SK-N-SH (cell line): ENCODE measurements around the gene GNAS-AS1.

Experiments
- CTCF ChIP-seq: fragments of 200-600 bp; sonication (generic); IDR thresholded peaks from 2 replicates; pipeline ENCODE4 v1.6.1; 2017; ENCODE audit warnings: antibody characterized with exemption, mild to moderate bottlenecking, moderate library complexity
- ELF1 ChIP-seq: IDR thresholded peaks from 2 replicates; pipeline ENCODE4 v1.4.0; 2012
- EP300 ChIP-seq, 2 experiments: IDR thresholded peaks; 2 replicates each; pipeline versions ENCODE4 v1.4.0 to v1.6.1; 2012; ENCODE audit warnings: borderline replicate concordance in 1 of 2, low read depth in 1 of 2, low read length in 1 of 2
- EZH2phosphoT487 ChIP-seq: fragments of 200-600 bp; sonication (generic); IDR thresholded peaks from 2 replicates; pipeline ENCODE4 v1.6.1; 2017; ENCODE audit warnings: low read depth, mixed run types, mild to moderate bottlenecking, antibody characterized with exemption, moderate library complexity, borderline replicate concordance
- JUND ChIP-seq: IDR thresholded peaks from 2 replicates; pipeline ENCODE4 v1.4.0; 2012
- MAX ChIP-seq: IDR thresholded peaks from 2 replicates; pipeline ENCODE4 v1.4.0; 2012; ENCODE audit warnings: low read depth
- POLR2AphosphoS5 ChIP-seq: IDR thresholded peaks from 2 replicates; pipeline ENCODE4 v1.6.1; 2012; ENCODE audit warnings: low read depth, low read length
- REST ChIP-seq: IDR thresholded peaks from 2 replicates; pipeline ENCODE4 v1.6.1; 2012; ENCODE audit warnings: mild to moderate bottlenecking, low read depth, low read length, moderate library complexity
- TCF12 ChIP-seq: IDR thresholded peaks from 2 replicates; pipeline ENCODE4 v1.4.0; 2012
- TEAD4 ChIP-seq: IDR thresholded peaks from 2 replicates; pipeline ENCODE4 v1.4.0; 2012; ENCODE audit warnings: mild to moderate bottlenecking, borderline replicate concordance; ENCODE audit not compliant: insufficient read depth
- USF2 ChIP-seq: fragments of 150-350 bp; IDR thresholded peaks from 2 replicates; pipeline ENCODE4 v1.6.1; 2017; ENCODE audit warnings: antibody characterized with exemption, low read length, low read depth, borderline replicate concordance

- TF ChIP-seq CTCF (no peak), REST (no peak), ELF1 (no peak), TEAD4 (no peak), MAX (no peak), TCF12 (no peak), EZH2phosphoT487 (no peak), USF2 (no peak), EP300 (IDR thresholded peaks at IDR 0.05; ENCODE audit: borderline replicate concordance in 1 of 2, low read depth in 1 of 2, low read length in 1 of 2) (no peak), POLR2AphosphoS5 (no peak), JUND (no peak)
These were observed 1.3 kb upstream of the GNAS-AS1 start for GRCh38 chr20:58851969-58852458.
